Measurements from ENCODE around the gene TNFRSF4. TPM values are rescaled to one million over a fixed set of nuclear protein-coding genes. Genes with fewer than 3 reads are reported as not detected.

The TNFRSF4 gene
- total and polyA plus RNA-seq, 10 of the 15 experiments (the other 5 are each of a cell fraction or from before 2014, with no cell fraction given), result 0.05 to 7.3 (median 2.5) TPM; not detected in 1

GRCh38 chr1:1244192-1244811 is 30.3 kb upstream of the TNFRSF4 start:
- no peak overlapping the region for H3K4me2 ChIP-seq (ENCODE audit: control insufficient read depth, insufficient read depth)
- no peaks in the 10 kb centered on the region for H4K20me1 ChIP-seq (ENCODE audit: control insufficient read depth, insufficient read depth)
- no peaks in the 10 kb centered on the region for H3K4me1 ChIP-seq (ENCODE audit: control insufficient read depth, insufficient read depth, low read length)
- in situ Hi-C loops (cut with MboI) (no loop called here), intact Hi-C loops (cut with micrococcal nuclease; ENCODE audit: unreplicated experiment) (no loop called here)
- no peak for ATAC-seq
- no peaks in the 10 kb centered on the region for H3K9me3 ChIP-seq (replicated peaks; ENCODE audit: control insufficient read depth, insufficient read depth, low read length)
- FAIRE-seq, result no peak
- SMC1A ChIA-PET (ENCODE audit: uncharacterized antibody, unreplicated experiment), result no interaction called here
- WGBS (ENCODE audit: insufficient coverage, insufficient replicate concordance, low lambda C conversion rate, missing lambda C conversion rate), result 81% methylated on average over 27 of the region's 30 CpGs
- CTCF ChIA-PET, result no interaction called here
- no peak overlapping the region for H3K4me3 ChIP-seq
- H3K9ac ChIP-seq (ENCODE audit: control insufficient read depth, insufficient read depth, low read length), result no peak overlapping the region
- BruUV-seq (replicated peaks), result no TSS peak
- no peak overlapping the region for H3K27ac ChIP-seq (ENCODE audit: control insufficient read depth, insufficient read depth)
- no peaks in the 10 kb centered on the region for H3K36me3 ChIP-seq (ENCODE audit: control insufficient read depth in 2 of 2, insufficient read depth in 2 of 2, low read length in 1 of 2)
- H3K27me3 ChIP-seq (replicated peaks in 1 of 2; ENCODE audit: control insufficient read depth in 2 of 2, insufficient read depth in 2 of 2, low read length in 1 of 2), result peaks cover 1 to 5% of the 10 kb centered on the region in 2 experiments; a peak in 3 of 4 replicates
- RAD21 ChIA-PET (ENCODE audit: unreplicated experiment), result no interaction called here
- H3K79me2 ChIP-seq (ENCODE audit: control insufficient read depth, insufficient read depth, low read length), result no peaks in the 10 kb centered on the region
- POLR2A ChIA-PET, result no interaction called here
- no peak for DNase-seq (ENCODE audit: low read depth, low spot score)
- H2AFZ ChIP-seq (ENCODE audit: control insufficient read depth, low read depth, low read length), result no peak overlapping the region
- no peak for TF ChIP-seq TARDBP (IDR thresholded peaks at IDR 0.05; ENCODE audit: borderline replicate concordance)
- no peak for TF ChIP-seq ELK1 (IDR thresholded peaks at IDR 0.05; ENCODE audit: low read depth, low read length)
- no peak for TF ChIP-seq EP300 (IDR thresholded peaks at IDR 0.05; ENCODE audit: borderline replicate concordance in 1 of 2, control insufficient read depth in 1 of 2, low read depth in 2 of 2, low read length in 2 of 2)
- no peak for TF ChIP-seq SP1 (IDR thresholded peaks at IDR 0.05; ENCODE audit: low read depth, low read length)
- no peak for TF ChIP-seq WRNIP1 (IDR thresholded peaks at IDR 0.05; ENCODE audit: borderline replicate concordance, low read depth, low read length)
- TF ChIP-seq MTA2 (IDR thresholded peaks at IDR 0.05; ENCODE audit: low read depth), result no peak
- no peak for TF ChIP-seq CREB1 (IDR thresholded peaks at IDR 0.05; ENCODE audit: low read depth)
- TF ChIP-seq MLLT1 (IDR thresholded peaks at IDR 0.05), result no peak
- TF ChIP-seq IRF5 (IDR thresholded peaks at IDR 0.05; ENCODE audit: borderline replicate concordance), result no peak
- TF ChIP-seq PAX8 (IDR thresholded peaks at IDR 0.05), result no peak
- TF ChIP-seq SUPT20H (IDR thresholded peaks at IDR 0.05; ENCODE audit: borderline replicate concordance, control insufficient read depth, low read depth, low read length), result no peak
- TF ChIP-seq ZNF592 (IDR thresholded peaks at IDR 0.05), result no peak
- no peak for TF ChIP-seq NFXL1 (IDR thresholded peaks at IDR 0.05; ENCODE audit: borderline replicate concordance)
- no peak for TF ChIP-seq SMAD1 (IDR thresholded peaks at IDR 0.05; ENCODE audit: low read depth, partially characterized antibody)
- TF ChIP-seq NR2C2 (IDR thresholded peaks at IDR 0.05; ENCODE audit: borderline replicate concordance, control insufficient read depth, insufficient read length, low read depth), result no peak
- no peak for TF ChIP-seq IRF4 (IDR thresholded peaks at IDR 0.05; ENCODE audit: low read depth, low read length)
